GM23338 (cell line): ENCODE measurements around the gene SLC5A2. TPM values are rescaled to one million over a fixed set of nuclear protein-coding genes. Genes with fewer than 3 reads are reported as not detected.

Experiments
- ATAC-seq: fragments of 200-7000 bp; cut with Tn5 transposase; 3 replicates; pipeline ENCODE4 v1.9.1; 2020
- DNase-seq: peaks from one replicate; pipeline ENCODE4 v3.0.0-alpha.2; 2015; ENCODE audit warnings: low spot score
- H2AFZ ChIP-seq: fragments of 200-600 bp; sonication (generic); 2 replicates; pipeline ENCODE4 v1.8.0; 2016; ENCODE audit warnings: antibody characterized with exemption, mild to moderate bottlenecking, moderate library complexity
- H3F3A ChIP-seq: fragments of 200-600 bp; sonication (generic); replicated peaks from 2 replicates; pipeline ENCODE4 v1.8.0; 2017; ENCODE audit warnings: antibody characterized with exemption, mixed run types, low read depth
- H3K27ac ChIP-seq: fragments of 200-600 bp; sonication (generic); 2 replicates; pipeline ENCODE4 v1.6.1; 2016; ENCODE audit warnings: low read depth
- H3K27me3 ChIP-seq: fragments of 200-600 bp; sonication (generic); 2 replicates; pipeline ENCODE4 v1.8.0; 2016; ENCODE audit warnings: mild to moderate bottlenecking, mixed run types, moderate library complexity; ENCODE audit not compliant: insufficient read depth
- H3K36me3 ChIP-seq: fragments of 200-600 bp; sonication (generic); 2 replicates; pipeline ENCODE4 v1.8.0; 2016; ENCODE audit warnings: mild to moderate bottlenecking; ENCODE audit not compliant: insufficient read depth
- H3K4me1 ChIP-seq: fragments of 200-600 bp; sonication (generic); 2 replicates; pipeline ENCODE4 v1.8.0; 2016; ENCODE audit warnings: mild to moderate bottlenecking, moderate library complexity; ENCODE audit not compliant: insufficient read depth
- H3K4me2 ChIP-seq: fragments of 200-600 bp; sonication (generic); 2 replicates; pipeline ENCODE4 v1.7.1; 2017; ENCODE audit warnings: mixed run types
- H3K4me3 ChIP-seq: fragments of 200-600 bp; sonication (generic); 2 replicates; pipeline ENCODE4 v1.6.1; 2016; ENCODE audit warnings: mixed run types
- H3K79me2 ChIP-seq: fragments of 200-600 bp; sonication (generic); replicated peaks from 2 replicates; pipeline ENCODE4 v1.8.0; 2017; ENCODE audit warnings: mild to moderate bottlenecking; ENCODE audit not compliant: insufficient read depth
- H3K9me2 ChIP-seq: fragments of 200-600 bp; sonication (generic); 2 replicates; pipeline ENCODE4 v1.8.0; 2017; ENCODE audit not compliant: insufficient read depth
- H4K20me1 ChIP-seq: fragments of 200-600 bp; sonication (generic); replicated peaks from 2 replicates; pipeline ENCODE4 v1.8.0; 2017; ENCODE audit warnings: mild to moderate bottlenecking; ENCODE audit not compliant: insufficient read depth
- H3K27ac Mint-ChIP-seq: 2 replicates; pipeline ENCODE4 v1.8.0; 2020; ENCODE audit warnings: inconsistent platforms, mild to moderate bottlenecking, moderate library complexity, mixed read lengths
- H3K27me3 Mint-ChIP-seq: 3 replicates; pipeline ENCODE4 v1.8.0; 2022; ENCODE audit warnings: low read depth, mild to moderate bottlenecking, moderate library complexity, mixed read lengths, inconsistent platforms; ENCODE audit not compliant: insufficient read depth, poor library complexity
- H3K36me3 Mint-ChIP-seq: 3 replicates; pipeline ENCODE4 v1.8.0; 2021; ENCODE audit warnings: low read depth, mild to moderate bottlenecking, inconsistent platforms, moderate library complexity, mixed read lengths
- H3K4me1 Mint-ChIP-seq: 3 replicates; pipeline ENCODE4 v1.8.0; 2020; ENCODE audit warnings: mild to moderate bottlenecking, inconsistent platforms, mixed read lengths
- H3K4me3 Mint-ChIP-seq: 3 replicates; pipeline ENCODE4 v1.8.0; 2021; ENCODE audit warnings: moderate library complexity, mild to moderate bottlenecking, inconsistent platforms, mixed read lengths
- H3K9me3 Mint-ChIP-seq: 3 replicates; pipeline ENCODE4 v1.8.0; 2020; ENCODE audit warnings: moderate library complexity, mild to moderate bottlenecking, inconsistent platforms, mixed read lengths
- CREB1 ChIP-seq: fragments of 250-450 bp; sonication (Bioruptor Pico); IDR thresholded peaks from 2 replicates; pipeline ENCODE4 v1.5.0; 2020; ENCODE audit warnings: low read depth, mild to moderate bottlenecking, moderate library complexity
- EZH2 ChIP-seq: fragments of 200-600 bp; sonication (generic); IDR thresholded peaks from one replicate; pipeline ENCODE4 v1.8.0; 2017; ENCODE audit warnings: antibody characterized with exemption, mild to moderate bottlenecking, low read depth; ENCODE audit not compliant: unreplicated experiment
- EZH2phosphoT487 ChIP-seq: fragments of 200-600 bp; sonication (generic); IDR thresholded peaks from one replicate; pipeline ENCODE4 v1.8.1; 2018; ENCODE audit warnings: antibody characterized with exemption; ENCODE audit not compliant: unreplicated experiment
- JUNB ChIP-seq: IDR thresholded peaks from one replicate; pipeline ENCODE4 v1.6.1; 2016; ENCODE audit warnings: antibody characterized with exemption; ENCODE audit not compliant: unreplicated experiment
- POLR2AphosphoS5 ChIP-seq: IDR thresholded peaks from 2 replicates; pipeline ENCODE4 v1.6.1; 2016; ENCODE audit warnings: antibody characterized with exemption, low read depth
- STAT1 ChIP-seq: IDR thresholded peaks from one replicate; pipeline ENCODE4 v1.6.1; 2016; ENCODE audit warnings: antibody characterized with exemption; ENCODE audit not compliant: unreplicated experiment
- ZNF114 ChIP-seq: fragments of 250-450 bp; sonication (Bioruptor Pico); IDR thresholded peaks from 2 replicates; pipeline ENCODE4 v1.5.0; 2020; ENCODE audit warnings: mild to moderate bottlenecking, moderate library complexity
- ZNF331 ChIP-seq: fragments of 250-450 bp; sonication (Bioruptor Pico); IDR thresholded peaks from 2 replicates; pipeline ENCODE4 v1.5.0; 2020; ENCODE audit warnings: low read depth, mild to moderate bottlenecking, moderate library complexity
- ZNF462 ChIP-seq: fragments of 250-450 bp; sonication (Bioruptor Pico); IDR thresholded peaks from 2 replicates; pipeline ENCODE4 v1.5.0; 2020; ENCODE audit warnings: mild to moderate bottlenecking, moderate library complexity
- polyA plus RNA-seq: library from polyadenylated mRNA; unstranded; fragments of >200 nt; fragmentation: Nextera tagmentation; extraction: Ambion mirVana; gene quantifications from 2 replicates; pipeline ENCODE4 v1.2.1, GENCODE V29; 2016
- total RNA-seq: library from RNA; depleted of rRNA; stranded (reverse); fragments of >200 nt; shearing (Covaris generic); gene quantifications from 2 replicates; pipeline ENCODE4 v1.2.3, GENCODE V29; 2014
- TF ChIP-seq, protein P1 (sequence below): IDR thresholded peaks from 2 replicates; pipeline ENCODE4 v1.6.1; 2016; ENCODE audit warnings: antibody characterized with exemption
- TF ChIP-seq, protein P2 (sequence below): IDR thresholded peaks from one replicate; pipeline ENCODE4 v1.6.1; 2018; ENCODE audit warnings: antibody characterized with exemption; ENCODE audit not compliant: unreplicated experiment
- TF ChIP-seq, protein P3 (sequence below), 2 experiments: fragments of 200-600 bp in 1 of 2; sonication (generic) in 1 of 2; conservative IDR thresholded peaks; 2 replicates each; pipeline versions ENCODE4 v1.5.1 to v1.6.1; 2016 to 2017; ENCODE audit warnings: antibody characterized with exemption in 2 of 2, low read depth in 2 of 2, mild to moderate bottlenecking in 2 of 2, moderate library complexity in 1 of 2

SLC5A2 gene
- total and polyA plus RNA-seq, 2 experiments from 2014 or later = 0.76 to 3.6 TPM

DNA sequence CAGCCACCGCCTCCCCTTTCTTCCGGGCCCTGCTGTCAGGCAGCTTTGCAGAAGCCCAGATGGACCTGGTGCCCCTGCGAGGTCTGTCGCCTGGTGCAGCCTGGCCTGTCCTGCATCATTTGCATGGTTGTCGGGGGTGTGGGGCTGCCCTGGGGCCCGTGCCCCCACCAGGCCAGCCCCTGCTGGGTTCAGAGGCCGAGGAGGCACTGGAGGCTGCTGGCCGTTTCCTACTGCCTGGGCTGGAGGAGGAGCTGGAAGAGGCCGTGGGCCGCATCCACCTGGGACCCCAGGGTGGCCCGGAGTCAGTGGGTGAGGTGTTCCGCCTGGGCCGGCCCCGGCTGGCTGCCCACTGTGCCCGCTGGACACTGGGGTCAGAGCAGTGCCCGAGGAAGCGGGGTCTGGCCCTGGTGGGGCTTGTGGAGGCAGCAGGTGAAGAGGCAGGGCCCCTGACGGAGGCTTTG, 16.5 kb upstream of the SLC5A2 start:
- no peak overlapping the region for H3K4me3 ChIP-seq
- peaks cover 29% of the 10 kb centered on the region for H3K36me3 Mint-ChIP-seq
- DNase-seq = no peak
- peaks cover 10% of the 10 kb centered on the region for H3K27me3 ChIP-seq
- no peaks in the 10 kb centered on the region for H3K79me2 ChIP-seq
- no peak overlapping the region for H3K4me2 ChIP-seq
- H3K4me3 Mint-ChIP-seq = no peak overlapping the region
- no peaks in the 10 kb centered on the region; the same call in 1 of the 2 replicates for H3K36me3 ChIP-seq
- H3K9me2 ChIP-seq = no peaks in the 10 kb centered on the region
- TF ChIP-seq ZNF114 (CRISPR knock-in tag) (no peak), CREB1 (CRISPR knock-in tag) (no peak), ZNF331 (CRISPR knock-in tag) (no peak), EZH2phosphoT487 (no peak), STAT1 (no peak), JUNB (no peak), EZH2 (no peak), ZNF462 (CRISPR knock-in tag) (no peak), POLR2AphosphoS5 (no peak)
- TF ChIP-seq, protein P1, sequence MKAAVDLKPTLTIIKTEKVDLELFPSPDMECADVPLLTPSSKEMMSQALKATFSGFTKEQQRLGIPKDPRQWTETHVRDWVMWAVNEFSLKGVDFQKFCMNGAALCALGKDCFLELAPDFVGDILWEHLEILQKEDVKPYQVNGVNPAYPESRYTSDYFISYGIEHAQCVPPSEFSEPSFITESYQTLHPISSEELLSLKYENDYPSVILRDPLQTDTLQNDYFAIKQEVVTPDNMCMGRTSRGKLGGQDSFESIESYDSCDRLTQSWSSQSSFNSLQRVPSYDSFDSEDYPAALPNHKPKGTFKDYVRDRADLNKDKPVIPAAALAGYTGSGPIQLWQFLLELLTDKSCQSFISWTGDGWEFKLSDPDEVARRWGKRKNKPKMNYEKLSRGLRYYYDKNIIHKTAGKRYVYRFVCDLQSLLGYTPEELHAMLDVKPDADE = no peak
- TF ChIP-seq, protein P2, sequence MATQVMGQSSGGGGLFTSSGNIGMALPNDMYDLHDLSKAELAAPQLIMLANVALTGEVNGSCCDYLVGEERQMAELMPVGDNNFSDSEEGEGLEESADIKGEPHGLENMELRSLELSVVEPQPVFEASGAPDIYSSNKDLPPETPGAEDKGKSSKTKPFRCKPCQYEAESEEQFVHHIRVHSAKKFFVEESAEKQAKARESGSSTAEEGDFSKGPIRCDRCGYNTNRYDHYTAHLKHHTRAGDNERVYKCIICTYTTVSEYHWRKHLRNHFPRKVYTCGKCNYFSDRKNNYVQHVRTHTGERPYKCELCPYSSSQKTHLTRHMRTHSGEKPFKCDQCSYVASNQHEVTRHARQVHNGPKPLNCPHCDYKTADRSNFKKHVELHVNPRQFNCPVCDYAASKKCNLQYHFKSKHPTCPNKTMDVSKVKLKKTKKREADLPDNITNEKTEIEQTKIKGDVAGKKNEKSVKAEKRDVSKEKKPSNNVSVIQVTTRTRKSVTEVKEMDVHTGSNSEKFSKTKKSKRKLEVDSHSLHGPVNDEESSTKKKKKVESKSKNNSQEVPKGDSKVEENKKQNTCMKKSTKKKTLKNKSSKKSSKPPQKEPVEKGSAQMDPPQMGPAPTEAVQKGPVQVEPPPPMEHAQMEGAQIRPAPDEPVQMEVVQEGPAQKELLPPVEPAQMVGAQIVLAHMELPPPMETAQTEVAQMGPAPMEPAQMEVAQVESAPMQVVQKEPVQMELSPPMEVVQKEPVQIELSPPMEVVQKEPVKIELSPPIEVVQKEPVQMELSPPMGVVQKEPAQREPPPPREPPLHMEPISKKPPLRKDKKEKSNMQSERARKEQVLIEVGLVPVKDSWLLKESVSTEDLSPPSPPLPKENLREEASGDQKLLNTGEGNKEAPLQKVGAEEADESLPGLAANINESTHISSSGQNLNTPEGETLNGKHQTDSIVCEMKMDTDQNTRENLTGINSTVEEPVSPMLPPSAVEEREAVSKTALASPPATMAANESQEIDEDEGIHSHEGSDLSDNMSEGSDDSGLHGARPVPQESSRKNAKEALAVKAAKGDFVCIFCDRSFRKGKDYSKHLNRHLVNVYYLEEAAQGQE = no peak
- TF ChIP-seq, protein P3, sequence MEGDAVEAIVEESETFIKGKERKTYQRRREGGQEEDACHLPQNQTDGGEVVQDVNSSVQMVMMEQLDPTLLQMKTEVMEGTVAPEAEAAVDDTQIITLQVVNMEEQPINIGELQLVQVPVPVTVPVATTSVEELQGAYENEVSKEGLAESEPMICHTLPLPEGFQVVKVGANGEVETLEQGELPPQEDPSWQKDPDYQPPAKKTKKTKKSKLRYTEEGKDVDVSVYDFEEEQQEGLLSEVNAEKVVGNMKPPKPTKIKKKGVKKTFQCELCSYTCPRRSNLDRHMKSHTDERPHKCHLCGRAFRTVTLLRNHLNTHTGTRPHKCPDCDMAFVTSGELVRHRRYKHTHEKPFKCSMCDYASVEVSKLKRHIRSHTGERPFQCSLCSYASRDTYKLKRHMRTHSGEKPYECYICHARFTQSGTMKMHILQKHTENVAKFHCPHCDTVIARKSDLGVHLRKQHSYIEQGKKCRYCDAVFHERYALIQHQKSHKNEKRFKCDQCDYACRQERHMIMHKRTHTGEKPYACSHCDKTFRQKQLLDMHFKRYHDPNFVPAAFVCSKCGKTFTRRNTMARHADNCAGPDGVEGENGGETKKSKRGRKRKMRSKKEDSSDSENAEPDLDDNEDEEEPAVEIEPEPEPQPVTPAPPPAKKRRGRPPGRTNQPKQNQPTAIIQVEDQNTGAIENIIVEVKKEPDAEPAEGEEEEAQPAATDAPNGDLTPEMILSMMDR (conservative IDR thresholded peaks at IDR 0.05; ENCODE audit: low read depth in 2 of 2) = no peak
- peaks cover 7% of the 10 kb centered on the region for H3K27me3 Mint-ChIP-seq
- no peak for ATAC-seq
- peaks cover 5% of the 10 kb centered on the region; the same call in 1 of the 2 replicates for H3K4me1 ChIP-seq
- no peaks in the 10 kb centered on the region; the same call in 2 of the 3 replicates for H3K9me3 Mint-ChIP-seq
- no peaks in the 10 kb centered on the region for H3F3A ChIP-seq
- no peak overlapping the region for H2AFZ ChIP-seq
- H3K27ac Mint-ChIP-seq = no peak overlapping the region
- peaks cover 4% of the 10 kb centered on the region for H3K4me1 Mint-ChIP-seq
- no peaks in the 10 kb centered on the region; the same call in 1 of the 2 replicates for H4K20me1 ChIP-seq
- no peak overlapping the region for H3K27ac ChIP-seq
